Measurements from ENCODE around the gene KSR2.

DNA sequence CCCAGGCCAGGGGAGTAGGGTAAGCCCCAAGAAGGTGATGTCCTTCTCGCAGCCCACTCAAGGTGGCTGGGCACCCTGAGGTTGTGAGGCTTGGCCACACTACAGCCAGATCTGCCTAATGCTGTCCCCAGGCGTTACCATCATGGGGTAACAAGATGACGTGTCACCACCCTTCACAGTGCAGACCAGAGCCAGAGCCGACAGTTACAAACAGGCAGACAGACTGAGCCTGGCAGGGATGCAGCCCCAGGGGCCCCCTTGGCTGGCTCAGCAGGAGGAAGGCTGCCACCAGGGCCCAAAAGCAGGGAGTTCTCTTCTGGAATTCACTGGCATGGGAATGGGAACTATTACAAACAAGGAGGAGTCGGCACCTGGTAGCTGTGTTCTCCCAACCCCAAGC lies 304.6 kb downstream of the KSR2 start:
- TF ChIP-seq, protein P1, sequence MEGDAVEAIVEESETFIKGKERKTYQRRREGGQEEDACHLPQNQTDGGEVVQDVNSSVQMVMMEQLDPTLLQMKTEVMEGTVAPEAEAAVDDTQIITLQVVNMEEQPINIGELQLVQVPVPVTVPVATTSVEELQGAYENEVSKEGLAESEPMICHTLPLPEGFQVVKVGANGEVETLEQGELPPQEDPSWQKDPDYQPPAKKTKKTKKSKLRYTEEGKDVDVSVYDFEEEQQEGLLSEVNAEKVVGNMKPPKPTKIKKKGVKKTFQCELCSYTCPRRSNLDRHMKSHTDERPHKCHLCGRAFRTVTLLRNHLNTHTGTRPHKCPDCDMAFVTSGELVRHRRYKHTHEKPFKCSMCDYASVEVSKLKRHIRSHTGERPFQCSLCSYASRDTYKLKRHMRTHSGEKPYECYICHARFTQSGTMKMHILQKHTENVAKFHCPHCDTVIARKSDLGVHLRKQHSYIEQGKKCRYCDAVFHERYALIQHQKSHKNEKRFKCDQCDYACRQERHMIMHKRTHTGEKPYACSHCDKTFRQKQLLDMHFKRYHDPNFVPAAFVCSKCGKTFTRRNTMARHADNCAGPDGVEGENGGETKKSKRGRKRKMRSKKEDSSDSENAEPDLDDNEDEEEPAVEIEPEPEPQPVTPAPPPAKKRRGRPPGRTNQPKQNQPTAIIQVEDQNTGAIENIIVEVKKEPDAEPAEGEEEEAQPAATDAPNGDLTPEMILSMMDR (IDR thresholded peaks at IDR 0.05): no peak
- TF ChIP-seq POLR2AphosphoS5 (IDR thresholded peaks at IDR 0.05; ENCODE audit: low read depth, low read length) (no peak), TCF7L2 (IDR thresholded peaks at IDR 0.05; ENCODE audit: low read depth, low read length) (no peak), SIN3A (IDR thresholded peaks at IDR 0.05; ENCODE audit: borderline replicate concordance, insufficient read depth, low read depth, low read length) (no peak)
- TF ChIP-seq, protein P2, sequence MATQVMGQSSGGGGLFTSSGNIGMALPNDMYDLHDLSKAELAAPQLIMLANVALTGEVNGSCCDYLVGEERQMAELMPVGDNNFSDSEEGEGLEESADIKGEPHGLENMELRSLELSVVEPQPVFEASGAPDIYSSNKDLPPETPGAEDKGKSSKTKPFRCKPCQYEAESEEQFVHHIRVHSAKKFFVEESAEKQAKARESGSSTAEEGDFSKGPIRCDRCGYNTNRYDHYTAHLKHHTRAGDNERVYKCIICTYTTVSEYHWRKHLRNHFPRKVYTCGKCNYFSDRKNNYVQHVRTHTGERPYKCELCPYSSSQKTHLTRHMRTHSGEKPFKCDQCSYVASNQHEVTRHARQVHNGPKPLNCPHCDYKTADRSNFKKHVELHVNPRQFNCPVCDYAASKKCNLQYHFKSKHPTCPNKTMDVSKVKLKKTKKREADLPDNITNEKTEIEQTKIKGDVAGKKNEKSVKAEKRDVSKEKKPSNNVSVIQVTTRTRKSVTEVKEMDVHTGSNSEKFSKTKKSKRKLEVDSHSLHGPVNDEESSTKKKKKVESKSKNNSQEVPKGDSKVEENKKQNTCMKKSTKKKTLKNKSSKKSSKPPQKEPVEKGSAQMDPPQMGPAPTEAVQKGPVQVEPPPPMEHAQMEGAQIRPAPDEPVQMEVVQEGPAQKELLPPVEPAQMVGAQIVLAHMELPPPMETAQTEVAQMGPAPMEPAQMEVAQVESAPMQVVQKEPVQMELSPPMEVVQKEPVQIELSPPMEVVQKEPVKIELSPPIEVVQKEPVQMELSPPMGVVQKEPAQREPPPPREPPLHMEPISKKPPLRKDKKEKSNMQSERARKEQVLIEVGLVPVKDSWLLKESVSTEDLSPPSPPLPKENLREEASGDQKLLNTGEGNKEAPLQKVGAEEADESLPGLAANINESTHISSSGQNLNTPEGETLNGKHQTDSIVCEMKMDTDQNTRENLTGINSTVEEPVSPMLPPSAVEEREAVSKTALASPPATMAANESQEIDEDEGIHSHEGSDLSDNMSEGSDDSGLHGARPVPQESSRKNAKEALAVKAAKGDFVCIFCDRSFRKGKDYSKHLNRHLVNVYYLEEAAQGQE (IDR thresholded peaks at IDR 0.05; ENCODE audit: insufficient read depth in 1 of 2, low read depth in 2 of 2, low read length in 1 of 2): no peak
